HFFc6 (cell line): ENCODE measurements around the gene NEIL3. TPM values are rescaled to one million over a fixed set of nuclear protein-coding genes. Genes with fewer than 3 reads are reported as not detected.

Experiments
- DNase-seq: peaks from one replicate; pipeline ENCODE4 v3.0.0-alpha.2; 2018
- H3K27ac Mint-ChIP-seq: 2 replicates; pipeline ENCODE4 v1.8.0; 2020; ENCODE audit warnings: mild to moderate bottlenecking, mixed read lengths
- H3K27me3 Mint-ChIP-seq: 2 replicates; pipeline ENCODE4 v1.8.0; 2021; ENCODE audit warnings: mild to moderate bottlenecking, moderate library complexity, mixed read lengths; ENCODE audit not compliant: insufficient read depth
- H3K36me3 Mint-ChIP-seq: 2 replicates; pipeline ENCODE4 v1.8.0; 2021; ENCODE audit warnings: low read depth, mixed read lengths
- H3K4me1 Mint-ChIP-seq: 2 replicates; pipeline ENCODE4 v1.8.0; 2020; ENCODE audit warnings: low read depth, mixed read lengths
- H3K4me3 Mint-ChIP-seq: 2 replicates; pipeline ENCODE4 v1.8.0; 2020; ENCODE audit warnings: mild to moderate bottlenecking, moderate library complexity, mixed read lengths
- H3K9me3 Mint-ChIP-seq: 2 replicates; pipeline ENCODE4 v1.8.0; 2020; ENCODE audit warnings: mild to moderate bottlenecking, mixed read lengths
- CTCF ChIP-seq: fragments of 200-600 bp; sonication (generic); IDR thresholded peaks from 2 replicates; pipeline ENCODE4 v1.5.0; 2021; ENCODE audit warnings: antibody characterized with exemption, mild to moderate bottlenecking
- total RNA-seq, 6 experiments: library from RNA; stranded (reverse); fragmentation: NEBNext Ultra II Directional; extraction: Animal tissue kit (Norgen Biotek cat#: 25700); gene quantifications; 2 replicates in 1 of 6; 3 replicates in 5 of 6; pipeline ENCODE4 v1.2.3, GENCODE V29; 2021

Gene NEIL3
- total RNA-seq, 6 experiments from 2014 or later: 4.1 to 9.5 (median 9.0) TPM

- Mint-ChIP-seq H3K4me1 (peaks cover 18% of the 10 kb centered on the region), H3K4me3 (no peak overlapping the region), H3K9me3 (peaks cover 11% of the 10 kb centered on the region; the same call in 1 of the 2 replicates), H3K27ac (no peak overlapping the region), H3K27me3 (no peaks in the 10 kb centered on the region), H3K36me3 (peaks cover 10% of the 10 kb centered on the region; the same call in 1 of the 2 replicates)
- no peak for TF ChIP-seq CTCF
- DNase-seq: no peak
Measured at GRCh38 chr4:177282284-177282835, 27.3 kb upstream of the NEIL3 start.

GRCh38 chr4:177283167-177283566 is 26.5 kb upstream of the NEIL3 start:
- Mint-ChIP-seq H3K27me3 (no peaks in the 10 kb centered on the region), H3K4me3 (no peak overlapping the region), H3K36me3 (peaks cover 7% of the 10 kb centered on the region; the same call in 1 of the 2 replicates), H3K27ac (no peak overlapping the region), H3K4me1 (peaks cover 18% of the 10 kb centered on the region), H3K9me3 (peaks cover 7% of the 10 kb centered on the region; the same call in 1 of the 2 replicates)
- peak; percentile 77 for DNase-seq
- TF ChIP-seq CTCF: no peak

GRCh38 chr4:177285953-177286352 is 23.7 kb upstream of the NEIL3 start:
- peaks cover 2% of the 10 kb centered on the region; the same call in 1 of the 2 replicates for H3K27me3 Mint-ChIP-seq
- H3K27ac Mint-ChIP-seq: no peak overlapping the region
- DNase-seq: no peak
- TF ChIP-seq CTCF: no peak
- H3K9me3 Mint-ChIP-seq: no peaks in the 10 kb centered on the region
- H3K4me1 Mint-ChIP-seq: peaks cover 18% of the 10 kb centered on the region
- H3K36me3 Mint-ChIP-seq: no peaks in the 10 kb centered on the region
- H3K4me3 Mint-ChIP-seq: no peak overlapping the region

- Mint-ChIP-seq H3K27ac (no peak overlapping the region), H3K36me3 (no peaks in the 10 kb centered on the region), H3K27me3 (peaks cover 2% of the 10 kb centered on the region; the same call in 1 of the 2 replicates), H3K4me3 (no peak overlapping the region), H3K9me3 (no peaks in the 10 kb centered on the region), H3K4me1 (peaks cover 18% of the 10 kb centered on the region)
- TF ChIP-seq CTCF: no peak
- no peak for DNase-seq
Measured at GRCh38 chr4:177287255-177287654, 22.4 kb upstream of the NEIL3 start.

GRCh38 chr4:177288335-177288734 is 21.3 kb upstream of the NEIL3 start:
- no peak for DNase-seq
- H3K36me3 Mint-ChIP-seq: no peaks in the 10 kb centered on the region
- H3K27ac Mint-ChIP-seq: no peak overlapping the region
- no peak overlapping the region for H3K4me3 Mint-ChIP-seq
- H3K4me1 Mint-ChIP-seq: peaks cover 11% of the 10 kb centered on the region
- TF ChIP-seq CTCF: no peak
- H3K9me3 Mint-ChIP-seq: no peaks in the 10 kb centered on the region
- H3K27me3 Mint-ChIP-seq: peaks cover 2% of the 10 kb centered on the region; the same call in 1 of the 2 replicates
